H9 (cell line): ENCODE measurements around the gene UPB1. TPM values are rescaled to one million over a fixed set of nuclear protein-coding genes. Genes with fewer than 3 reads are reported as not detected.

Source experiments
- DNase-seq: peaks from one replicate; pipeline ENCODE4 v3.0.0-alpha.2; 2017
- H2AFZ ChIP-seq: one replicate; pipeline ENCODE4 v1.6.1; 2013; ENCODE audit warnings: mild to moderate bottlenecking, low read length, control low read depth, moderate library complexity
- H2AK5ac ChIP-seq: 2 replicates; pipeline ENCODE4 v1.6.1; 2013; ENCODE audit warnings: low read length, control low read depth, mixed read lengths; ENCODE audit not compliant: insufficient read length
- H2BK120ac ChIP-seq: one replicate; pipeline ENCODE4 v1.6.1; 2013; ENCODE audit warnings: low read depth, mild to moderate bottlenecking, low read length, control low read depth, inconsistent platforms; ENCODE audit not compliant: poor library complexity, severe bottlenecking
- H2BK12ac ChIP-seq: 2 replicates; pipeline ENCODE4 v1.6.1; 2013; ENCODE audit warnings: low read length, control low read depth, mixed read lengths, low read depth; ENCODE audit not compliant: insufficient read length
- H2BK15ac ChIP-seq: 2 replicates; pipeline ENCODE4 v1.6.1; 2013; ENCODE audit warnings: low read depth, low read length, control low read depth
- H2BK20ac ChIP-seq: one replicate; pipeline ENCODE4 v1.6.1; 2013; ENCODE audit warnings: low read depth, mild to moderate bottlenecking, low read length, control low read depth, inconsistent platforms; ENCODE audit not compliant: poor library complexity, severe bottlenecking
- H2BK5ac ChIP-seq: 2 replicates; pipeline ENCODE4 v1.6.1; 2013; ENCODE audit warnings: low read length, control low read depth, mixed read lengths; ENCODE audit not compliant: insufficient read length
- H3K14ac ChIP-seq: 2 replicates; pipeline ENCODE4 v1.6.1; 2013; ENCODE audit warnings: low read length, control low read depth; ENCODE audit not compliant: insufficient read depth
- H3K18ac ChIP-seq: 2 replicates; pipeline ENCODE4 v1.6.1; 2013; ENCODE audit warnings: low read depth, mild to moderate bottlenecking, mixed read lengths, low read length, control low read depth; ENCODE audit not compliant: insufficient read length
- H3K23ac ChIP-seq: 2 replicates; pipeline ENCODE4 v1.6.1; 2013; ENCODE audit warnings: low read length, control low read depth, mixed read lengths, low read depth; ENCODE audit not compliant: insufficient read length
- H3K23me2 ChIP-seq: 2 replicates; pipeline ENCODE4 v1.6.1; 2013; ENCODE audit warnings: low read depth, mild to moderate bottlenecking, mixed read lengths, low read length, control low read depth; ENCODE audit not compliant: insufficient read length, poor library complexity, severe bottlenecking
- H3K27ac ChIP-seq: 2 replicates; pipeline ENCODE4 v1.5.1; 2013; ENCODE audit warnings: low read length, control low read depth, mixed read lengths, low read depth; ENCODE audit not compliant: insufficient read length
- H3K27me3 ChIP-seq: 2 replicates; pipeline ENCODE4 v1.6.1; 2013; ENCODE audit warnings: low read length, control low read depth, inconsistent platforms; ENCODE audit not compliant: insufficient read depth
- H3K4ac ChIP-seq: 2 replicates; pipeline ENCODE4 v1.6.1; 2013; ENCODE audit warnings: low read depth, mild to moderate bottlenecking, control low read depth, inconsistent platforms, low read length, moderate library complexity
- H3K4me1 ChIP-seq: 2 replicates; pipeline ENCODE4 v1.6.1; 2013; ENCODE audit warnings: low read length, control low read depth, inconsistent platforms; ENCODE audit not compliant: insufficient read depth
- H3K4me2 ChIP-seq: 2 replicates; pipeline ENCODE4 v1.6.1; 2013; ENCODE audit warnings: low read length, control low read depth, mixed read lengths; ENCODE audit not compliant: insufficient read length, insufficient read depth
- H3K56ac ChIP-seq: 2 replicates; pipeline ENCODE4 v1.6.1; 2013; ENCODE audit warnings: low read depth, mild to moderate bottlenecking, mixed read lengths, low read length, control low read depth; ENCODE audit not compliant: insufficient read length
- H3K79me1 ChIP-seq: 2 replicates; pipeline ENCODE4 v1.6.1; 2013; ENCODE audit warnings: low read depth, mild to moderate bottlenecking, moderate library complexity, low read length, control low read depth, inconsistent platforms; ENCODE audit not compliant: insufficient read depth, poor library complexity, severe bottlenecking
- H3K79me2 ChIP-seq: 2 replicates; pipeline ENCODE4 v1.6.1; 2013; ENCODE audit warnings: low read length, control low read depth, inconsistent platforms; ENCODE audit not compliant: insufficient read depth
- H3K9ac ChIP-seq: 2 replicates; pipeline ENCODE4 v1.6.1; 2013; ENCODE audit warnings: low read length, control low read depth, mixed read lengths; ENCODE audit not compliant: insufficient read length; ENCODE audit errors: extremely low read depth
- H3K9me3 ChIP-seq: one replicate; pipeline ENCODE4 v1.6.1; 2013; ENCODE audit warnings: low read depth, low read length, inconsistent platforms; ENCODE audit not compliant: control insufficient read depth
- H3T11ph ChIP-seq: one replicate; pipeline ENCODE4 v1.6.1; 2013; ENCODE audit warnings: mild to moderate bottlenecking, low read length, control low read depth, inconsistent platforms
- H4K20me1 ChIP-seq: one replicate; pipeline ENCODE4 v1.6.1; 2013; ENCODE audit not compliant: control insufficient read depth, insufficient read length, insufficient read depth
- H4K5ac ChIP-seq: 2 replicates; pipeline ENCODE4 v1.6.1; 2013; ENCODE audit warnings: low read depth, mild to moderate bottlenecking, mixed read lengths, low read length, control low read depth; ENCODE audit not compliant: insufficient read length
- H4K8ac ChIP-seq: replicated peaks from 2 replicates; pipeline ENCODE4 v1.6.1; 2013; ENCODE audit warnings: low read length, control low read depth, mixed read lengths, low read depth; ENCODE audit not compliant: insufficient read length
- H4K91ac ChIP-seq: 2 replicates; pipeline ENCODE4 v1.6.1; 2013; ENCODE audit warnings: low read depth, mild to moderate bottlenecking, moderate library complexity, mixed read lengths, low read length, control low read depth; ENCODE audit not compliant: insufficient read length
- H3K27ac Mint-ChIP-seq, 3 experiments: 2 replicates in 2 of 3; 3 replicates in 1 of 3; pipeline ENCODE4 v1.8.0; 2020 to 2021; ENCODE audit warnings: mixed read lengths in 3 of 3, mild to moderate bottlenecking in 1 of 3, moderate library complexity in 1 of 3
- H3K27me3 Mint-ChIP-seq: 2 replicates; pipeline ENCODE4 v1.8.0; 2021; ENCODE audit warnings: low read depth, mild to moderate bottlenecking, moderate library complexity, mixed read lengths
- H3K36me3 Mint-ChIP-seq, 3 experiments: 2 replicates in 2 of 3; 3 replicates in 1 of 3; pipeline ENCODE4 v1.8.0; 2020 to 2021; ENCODE audit warnings: low read depth in 3 of 3, mixed read lengths in 3 of 3; ENCODE audit not compliant: insufficient read depth in 1 of 3
- H3K4me1 Mint-ChIP-seq, 2 experiments: 2 replicates each; pipeline ENCODE4 v1.8.0; 2020; ENCODE audit warnings: mixed read lengths in 2 of 2
- H3K4me3 Mint-ChIP-seq, 2 experiments: 2 replicates in 1 of 2; 3 replicates in 1 of 2; pipeline ENCODE4 v1.8.0; 2020 to 2021; ENCODE audit warnings: mild to moderate bottlenecking in 2 of 2, mixed read lengths in 2 of 2, moderate library complexity in 1 of 2
- H3K9me3 Mint-ChIP-seq, 2 experiments: 2 replicates in 1 of 2; 3 replicates in 1 of 2; pipeline ENCODE4 v1.8.0; 2020; ENCODE audit warnings: mild to moderate bottlenecking in 2 of 2, mixed read lengths in 2 of 2, moderate library complexity in 1 of 2
- CTCF ChIP-seq: fragments of 200-600 bp; sonication (generic); conservative IDR thresholded peaks from 3 replicates; pipeline ENCODE4 v1.8.0; 2021; ENCODE audit warnings: antibody characterized with exemption, mild to moderate bottlenecking
- WGBS: extraction: QIAGEN DNeasy Blood & Tissue Kit; methylation state at CpG from one replicate; pipeline ENCODE4 v1.1.7; 2013; ENCODE audit warnings: missing lambda C conversion rate, low lambda C conversion rate, mixed read lengths; ENCODE audit not compliant: insufficient read length; ENCODE audit errors: extremely low coverage; 5-methylcytosine and 5-hydroxymethylcytosine counted together
- total RNA-seq: library from RNA; stranded (reverse); gene quantifications from 2 replicates; pipeline ENCODE4 v1.2.1, GENCODE V29; 2021

Gene UPB1
- total RNA-seq, 1 experiment from 2014 or later = not detected

GRCh38 chr22:24482998-24483397 lies 12.1 kb upstream of the UPB1 start:
- Histone ChIP-seq H3K4me2 (no peak overlapping the region), H3K23me2 (no peaks in the 10 kb centered on the region), H3K27me3 (no peaks in the 10 kb centered on the region), H4K91ac (no peak overlapping the region), H3K9ac (no peak overlapping the region), H3K79me2 (no peaks in the 10 kb centered on the region), H2AK5ac (no peak overlapping the region), H3K23ac (no peak overlapping the region), H3K14ac (no peak overlapping the region), H4K8ac (no peak overlapping the region), H2BK120ac (no peak overlapping the region), H3K18ac (no peak overlapping the region), H3K9me3 (no peaks in the 10 kb centered on the region), H4K20me1 (no peaks in the 10 kb centered on the region), H3K4ac (no peak overlapping the region), H2AFZ (no peak overlapping the region), H3T11ph (no peak overlapping the region), H3K27ac (no peak overlapping the region), H3K56ac (no peak overlapping the region), H2BK15ac (no peak overlapping the region), H3K4me1 (no peaks in the 10 kb centered on the region), H4K5ac (no peak overlapping the region), H2BK12ac (no peak overlapping the region), H2BK20ac (no peak overlapping the region), H3K79me1 (no peaks in the 10 kb centered on the region), H2BK5ac (no peak overlapping the region)
- peaks cover 14 to 16% of the 10 kb centered on the region in 2 experiments for H3K4me1 Mint-ChIP-seq
- TF ChIP-seq CTCF = no peak
- no peak overlapping the region for H3K27ac Mint-ChIP-seq
- H3K36me3 Mint-ChIP-seq = no peaks in the 10 kb centered on the region
- H3K4me3 Mint-ChIP-seq = no peak overlapping the region
- no peaks in the 10 kb centered on the region for H3K9me3 Mint-ChIP-seq
- H3K27me3 Mint-ChIP-seq = peaks cover 2% of the 10 kb centered on the region; the same call in 1 of the 2 replicates
- WGBS = no CpG with 5 or more reads among the region's 2 CpGs
- DNase-seq = no peak
